ENCODE data around the gene NDUFA8. TPM values are rescaled to one million over a fixed set of nuclear protein-coding genes. Genes with fewer than 3 reads are reported as not detected.

Gene NDUFA8
- total RNA-seq, 2 donors from 2014 or later: 32.3 to 42.0 TPM

Other genes with a start within 250 kb of the NDUFA8 start
- 1 to 10 TPM; 2.5 to 2.6 TPM for gene TTLL11, start 66.5 kb downstream of the NDUFA8 start, total RNA-seq
- gene MORN5, start 129 bp upstream of the NDUFA8 start, total RNA-seq: not detected
- gene LHX6, start 69.2 kb upstream of the NDUFA8 start, total RNA-seq: under 1 TPM in 1 of 2 donors, not detected in 1; 0.29 TPM
- 10 to 100 TPM; 30.0 to 35.8 TPM for gene RBM18, start 105.1 kb upstream of the NDUFA8 start, total RNA-seq
- 10 to 100 TPM; 42.6 to 47.7 TPM for gene MRRF, start 105.1 kb upstream of the NDUFA8 start, total RNA-seq
- gene PTGS1, start 211.2 kb upstream of the NDUFA8 start, total RNA-seq: under 1 TPM; 0.17 to 0.58 TPM